A549 (cell line): ENCODE measurements around the gene SPSB4. TPM values are rescaled to one million over a fixed set of nuclear protein-coding genes. Genes with fewer than 3 reads are reported as not detected.

Experiments
- ATAC-seq, 2 experiments: fragments of 200-7000 bp in 1 of 2; fragments of >200 bp in 1 of 2; cut with Nextera tagmentation in 1 of 2; cut with Tn5 transposase in 1 of 2; 3 replicates each; pipeline versions ENCODE4 v1.8.0 to v1.9.1; 2018 to 2020; ENCODE audit warnings: mild to moderate bottlenecking in 1 of 2, moderate library complexity in 1 of 2
- CTCF ChIA-PET: fragments of 300-600 bp; sonication (Branson Sonifier 250); formaldehyde crosslinking; extraction: SDS; loops from one replicate; lab custom pipeline; 2021; ENCODE audit warnings: antibody characterized with exemption, inconsistent platforms; lab: Yijun Ruan, JAX
- POLR2A ChIA-PET: fragments of 350-600 bp; formaldehyde crosslinking; extraction: SDS; loops from one replicate; lab custom pipeline; 2021; ENCODE audit warnings: antibody characterized with exemption, inconsistent platforms; lab: Yijun Ruan, JAX
- DNase-seq, 2 experiments: peaks; one replicate each; pipeline versions ENCODE4 v3.0.0 to v3.0.0-alpha.2; 2011 to 2016; ENCODE audit warnings: low read depth in 1 of 2, low spot score in 1 of 2
- FAIRE-seq: peaks from 2 replicates; lab custom pipeline; 2011; peaks lifted over from hg19 to GRCh38; lab: Jason Lieb, UNC
- H3K27ac ChIP-seq, 2 experiments: fragments of >200 bp; sonication (Bioruptor Twin); formaldehyde crosslinking; 3 replicates each; pipeline ENCODE4 v1.5.1; 2016 to 2017
- H3K4me1 ChIP-seq: fragments of >200 bp; sonication (Bioruptor Twin); formaldehyde crosslinking; 3 replicates; pipeline ENCODE4 v1.6.1; 2016
- H3K4me2 ChIP-seq: fragments of >200 bp; sonication (Bioruptor Twin); formaldehyde crosslinking; 3 replicates; pipeline ENCODE4 v1.6.1; 2016
- H3K4me3 ChIP-seq: fragments of >200 bp; sonication (Bioruptor Twin); formaldehyde crosslinking; 3 replicates; pipeline ENCODE4 v1.5.1; 2016
- H3K9me3 ChIP-seq: fragments of >200 bp; sonication (Bioruptor Twin); formaldehyde crosslinking; 3 replicates; pipeline ENCODE4 v1.6.1; 2016
- BHLHE40 ChIP-seq: IDR thresholded peaks from 2 replicates; pipeline ENCODE4 v1.6.1; 2012; ENCODE audit warnings: low read depth, low read length, inconsistent platforms
- CBX8 ChIP-seq: fragments of 200-600 bp; sonication (generic); IDR thresholded peaks from 2 replicates; pipeline ENCODE4 v1.6.1; 2016
- HOXA7 ChIP-seq: fragments of 250-450 bp; sonication (Bioruptor Pico); IDR thresholded peaks from 2 replicates; pipeline ENCODE4 v1.5.0; 2020; ENCODE audit warnings: mild to moderate bottlenecking, moderate library complexity
- KDM5A ChIP-seq: fragments of 200-600 bp; sonication (generic); IDR thresholded peaks from 2 replicates; pipeline ENCODE4 v1.6.1; 2016; ENCODE audit warnings: antibody characterized with exemption, mild to moderate bottlenecking
- MYC ChIP-seq: IDR thresholded peaks from 2 replicates; pipeline ENCODE4 v1.6.1; 2012; ENCODE audit warnings: mild to moderate bottlenecking, inconsistent platforms, low read length, improper control_type of control experiment, borderline replicate concordance
- NR3C1 ChIP-seq: fragments of >200 bp; sonication (Bioruptor Twin); formaldehyde crosslinking; IDR thresholded peaks from 3 replicates; pipeline ENCODE4 v1.6.1; 2017
- RARB ChIP-seq: fragments of 250-450 bp; sonication (Bioruptor Pico); IDR thresholded peaks from 2 replicates; pipeline ENCODE4 v1.8.0; 2021; ENCODE audit warnings: mild to moderate bottlenecking, moderate library complexity
- RFX5 ChIP-seq: fragments of 450-650 bp; IDR thresholded peaks from 2 replicates; pipeline ENCODE4 v1.7.1; 2014; ENCODE audit warnings: antibody characterized with exemption, mild to moderate bottlenecking, moderate library complexity
- RNF2 ChIP-seq: fragments of 200-600 bp; sonication (generic); IDR thresholded peaks from 2 replicates; pipeline ENCODE4 v1.6.1; 2016; ENCODE audit warnings: low read depth, mild to moderate bottlenecking, antibody characterized with exemption, moderate library complexity, borderline replicate concordance
- SMC3 ChIP-seq: fragments of >200 bp; sonication (Bioruptor Twin); formaldehyde crosslinking; IDR thresholded peaks from 3 replicates; pipeline ENCODE4 v1.6.1; 2018; ENCODE audit warnings: inconsistent platforms
- SREBF2 ChIP-seq: fragments of 450-650 bp; IDR thresholded peaks from 2 replicates; pipeline ENCODE4 v1.6.1; 2014; ENCODE audit warnings: mild to moderate bottlenecking, moderate library complexity
- ZNF302 ChIP-seq: fragments of 250-450 bp; sonication (Bioruptor Pico); IDR thresholded peaks from 2 replicates; pipeline ENCODE4 v1.9.0; 2021; ENCODE audit warnings: inconsistent platforms, mild to moderate bottlenecking, moderate library complexity
- WGBS: methylation state at CpG from one replicate; pipeline ENCODE4 v1.1.6; 2017; ENCODE audit errors: missing lambda C conversion rate; 5-methylcytosine and 5-hydroxymethylcytosine counted together
- polyA plus RNA-seq, 4 experiments: library from polyadenylated mRNA; depleted of rRNA in 3 of 4; stranded (reverse); fragments of >200 nt; fragmentation: RNase III in 1 of 4; extraction: RNeasy Plus Mini Kit Qiagen cat#74134 plus additional on column Dnase treatment in 1 of 4; gene quantifications; 2 replicates in 3 of 4; 3 replicates in 1 of 4; pipeline ENCODE4 v1.2.3, GENCODE V29; 2011 to 2017
- TF ChIP-seq, protein P1 (sequence below): fragments of 150-350 bp; IDR thresholded peaks from 2 replicates; pipeline ENCODE4 v1.6.1; 2014; ENCODE audit warnings: low read depth, mild to moderate bottlenecking, low read length
- TF ChIP-seq, protein P2 (sequence below): IDR thresholded peaks from 2 replicates; pipeline ENCODE4 v1.6.1; 2012; ENCODE audit warnings: low read depth, borderline replicate concordance
- TF ChIP-seq, protein P3 (sequence below): fragments of >200 bp; sonication (Bioruptor Twin); formaldehyde crosslinking; IDR thresholded peaks from 2 replicates; pipeline ENCODE4 v1.6.1; 2016
- TF ChIP-seq, protein P4 (sequence below): IDR thresholded peaks from 2 replicates; pipeline ENCODE4 v1.6.1; 2012
- TF ChIP-seq, protein P5 (sequence below): fragments of >200 bp; sonication (Bioruptor Twin); formaldehyde crosslinking; IDR thresholded peaks from 3 replicates; pipeline ENCODE4 v1.5.1; 2016

SPSB4 gene
- polyA plus RNA-seq, 2 of the 4 experiments (the other 2 are of a cell fraction), result 0.03 to 0.04 TPM

DNA sequence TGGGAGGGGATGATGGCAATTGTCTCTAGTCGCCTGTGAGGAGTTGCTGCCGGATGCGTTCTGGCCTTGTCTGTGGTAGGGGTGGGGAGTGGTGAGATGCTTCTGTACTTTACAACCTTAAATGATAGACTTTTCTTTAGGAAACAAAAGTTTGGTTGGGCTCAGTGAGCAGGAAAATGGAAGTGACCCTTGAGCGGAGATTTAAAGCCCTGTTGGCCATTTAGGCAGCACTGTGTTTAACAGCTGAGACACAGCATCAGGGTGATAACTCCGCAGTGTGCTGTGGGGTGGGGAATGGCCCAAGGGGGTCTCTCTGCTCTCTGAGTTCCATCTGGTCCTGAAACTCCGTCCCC, 36.6 kb downstream of the SPSB4 start (continued):
- no peak for TF ChIP-seq KDM5A
- TF ChIP-seq, protein P1, sequence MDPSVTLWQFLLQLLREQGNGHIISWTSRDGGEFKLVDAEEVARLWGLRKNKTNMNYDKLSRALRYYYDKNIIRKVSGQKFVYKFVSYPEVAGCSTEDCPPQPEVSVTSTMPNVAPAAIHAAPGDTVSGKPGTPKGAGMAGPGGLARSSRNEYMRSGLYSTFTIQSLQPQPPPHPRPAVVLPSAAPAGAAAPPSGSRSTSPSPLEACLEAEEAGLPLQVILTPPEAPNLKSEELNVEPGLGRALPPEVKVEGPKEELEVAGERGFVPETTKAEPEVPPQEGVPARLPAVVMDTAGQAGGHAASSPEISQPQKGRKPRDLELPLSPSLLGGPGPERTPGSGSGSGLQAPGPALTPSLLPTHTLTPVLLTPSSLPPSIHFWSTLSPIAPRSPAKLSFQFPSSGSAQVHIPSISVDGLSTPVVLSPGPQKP, result no peak
- no peak for TF ChIP-seq BHLHE40

DNA sequence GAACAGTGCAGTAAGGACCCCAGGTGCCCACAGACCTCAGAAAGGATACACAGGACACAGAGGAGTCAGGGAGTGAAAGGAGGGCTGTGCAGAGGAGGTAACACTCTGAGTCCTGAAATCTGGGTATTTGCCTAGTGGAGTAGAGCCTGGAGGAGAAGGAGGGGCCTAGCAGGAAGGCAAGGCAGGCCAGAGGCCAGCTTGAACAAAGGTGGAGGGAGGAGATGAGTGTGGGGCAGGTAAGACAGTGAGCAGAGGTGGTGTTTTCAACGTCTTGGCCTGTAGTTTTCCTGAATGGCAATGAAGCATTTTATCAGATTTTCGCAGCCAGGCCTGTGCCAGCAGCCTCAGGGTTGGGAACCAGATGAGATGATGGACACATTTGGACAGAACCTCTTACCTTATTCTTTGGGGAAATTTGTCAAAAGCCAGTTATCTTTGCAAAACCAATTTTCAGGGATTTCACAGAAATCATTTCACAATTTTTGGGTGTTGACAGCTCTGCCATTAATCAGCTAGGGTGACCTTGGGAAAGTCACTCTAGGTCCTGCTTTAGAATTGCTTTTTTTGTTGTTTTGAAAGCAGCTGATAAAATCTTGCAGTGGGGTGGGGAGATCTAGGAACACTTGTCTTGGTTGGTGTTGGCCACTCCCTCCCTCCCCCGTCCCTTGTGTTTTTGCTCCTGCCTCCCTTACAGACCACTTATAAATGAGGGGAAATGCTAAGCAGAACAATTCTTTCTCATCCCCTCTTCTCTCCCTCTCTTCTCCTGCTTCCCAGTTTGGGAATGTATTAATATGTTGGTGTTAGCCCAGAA, 38.4 kb downstream of the SPSB4 start:
- Histone ChIP-seq H3K9me3 (no peaks in the 10 kb centered on the region), H3K4me1 (no peaks in the 10 kb centered on the region), H3K4me3 (no peak overlapping the region), H3K4me2 (no peak overlapping the region), H3K27ac (no peak overlapping the region)
- FAIRE-seq (no peak), ATAC-seq (no peak), DNase-seq (no peak)
- WGBS, result 28% methylated on average over 2 of the region's 3 CpGs
- POLR2A ChIA-PET, result no interaction called here
- no peak for TF ChIP-seq SREBF2
- TF ChIP-seq, protein P1, result no peak
- CTCF ChIA-PET, result no interaction called here

DNA sequence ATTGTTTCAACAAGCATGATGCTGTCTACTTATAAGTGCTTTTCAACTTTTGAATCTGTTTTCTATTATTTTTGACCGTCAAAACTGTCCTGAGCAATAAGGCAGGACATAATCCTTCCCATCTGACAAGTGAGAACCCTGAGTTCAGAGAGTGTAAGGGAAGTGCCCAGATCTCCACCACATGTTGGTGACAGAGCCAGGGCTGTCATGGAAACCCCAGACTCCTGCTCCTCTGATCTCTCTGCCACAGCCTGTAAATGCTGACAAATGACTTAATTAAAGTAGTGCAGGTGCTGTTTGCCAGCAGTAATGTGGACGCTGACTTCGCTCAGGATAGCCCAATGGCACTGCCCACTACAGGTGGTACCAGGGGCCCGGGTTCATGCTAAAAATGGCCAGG, 40.3 kb downstream of the SPSB4 start:
- Histone ChIP-seq H3K4me3 (no peak overlapping the region), H3K4me2 (no peak overlapping the region), H3K9me3 (no peaks in the 10 kb centered on the region), H3K27ac (no peak overlapping the region), H3K4me1 (no peaks in the 10 kb centered on the region)
- DNase-seq (no peak), ATAC-seq (no peak), FAIRE-seq (no peak)
- POLR2A ChIA-PET, result no interaction called here
- TF ChIP-seq NR3C1 (no peak), RFX5 (no peak), HOXA7 (CRISPR knock-in tag) (no peak), SMC3 (no peak), ZNF302 (CRISPR knock-in tag) (no peak), MYC (no peak)
- TF ChIP-seq, protein P2, sequence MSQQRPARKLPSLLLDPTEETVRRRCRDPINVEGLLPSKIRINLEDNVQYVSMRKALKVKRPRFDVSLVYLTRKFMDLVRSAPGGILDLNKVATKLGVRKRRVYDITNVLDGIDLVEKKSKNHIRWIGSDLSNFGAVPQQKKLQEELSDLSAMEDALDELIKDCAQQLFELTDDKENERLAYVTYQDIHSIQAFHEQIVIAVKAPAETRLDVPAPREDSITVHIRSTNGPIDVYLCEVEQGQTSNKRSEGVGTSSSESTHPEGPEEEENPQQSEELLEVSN, result no peak
- TF ChIP-seq, protein P3, sequence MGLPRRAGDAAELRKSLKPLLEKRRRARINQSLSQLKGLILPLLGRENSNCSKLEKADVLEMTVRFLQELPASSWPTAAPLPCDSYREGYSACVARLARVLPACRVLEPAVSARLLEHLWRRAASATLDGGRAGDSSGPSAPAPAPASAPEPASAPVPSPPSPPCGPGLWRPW, result no peak
- 61% methylated on average over 4 of the region's 4 CpGs for WGBS
- CTCF ChIA-PET, result interaction anchor here (0.7 kb wide), 1 partner anchor 140 kb away, joined by 3 read pairs; the partner anchor contains the start of gene PXYLP1

DNA sequence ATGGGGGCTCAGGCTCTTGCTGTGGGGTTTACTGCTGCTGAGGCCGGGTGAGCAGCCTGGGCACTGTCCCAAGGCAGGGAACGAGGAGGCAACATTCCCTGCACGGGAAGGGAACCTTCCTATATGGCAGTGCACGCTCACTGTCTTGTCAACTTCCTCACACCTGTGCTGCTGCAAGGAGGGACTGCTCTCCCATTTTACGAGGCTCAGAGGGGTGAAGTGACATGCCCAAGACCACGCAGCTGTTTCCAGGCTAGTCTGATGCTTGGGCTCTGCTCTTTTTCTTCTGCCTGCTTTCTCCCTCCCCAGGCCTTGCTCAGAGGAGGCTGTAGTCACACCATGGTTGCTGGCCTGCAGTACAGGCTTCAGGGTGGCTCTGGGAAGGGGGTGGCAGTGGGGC, 41.5 kb downstream of the SPSB4 start:
- TF ChIP-seq BHLHE40, result no peak
- no peak for TF ChIP-seq RARB (CRISPR knock-in tag)
- no peak for TF ChIP-seq RNF2
- TF ChIP-seq, protein P4, sequence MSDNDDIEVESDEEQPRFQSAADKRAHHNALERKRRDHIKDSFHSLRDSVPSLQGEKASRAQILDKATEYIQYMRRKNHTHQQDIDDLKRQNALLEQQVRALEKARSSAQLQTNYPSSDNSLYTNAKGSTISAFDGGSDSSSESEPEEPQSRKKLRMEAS, result no peak
- TF ChIP-seq, protein P5, sequence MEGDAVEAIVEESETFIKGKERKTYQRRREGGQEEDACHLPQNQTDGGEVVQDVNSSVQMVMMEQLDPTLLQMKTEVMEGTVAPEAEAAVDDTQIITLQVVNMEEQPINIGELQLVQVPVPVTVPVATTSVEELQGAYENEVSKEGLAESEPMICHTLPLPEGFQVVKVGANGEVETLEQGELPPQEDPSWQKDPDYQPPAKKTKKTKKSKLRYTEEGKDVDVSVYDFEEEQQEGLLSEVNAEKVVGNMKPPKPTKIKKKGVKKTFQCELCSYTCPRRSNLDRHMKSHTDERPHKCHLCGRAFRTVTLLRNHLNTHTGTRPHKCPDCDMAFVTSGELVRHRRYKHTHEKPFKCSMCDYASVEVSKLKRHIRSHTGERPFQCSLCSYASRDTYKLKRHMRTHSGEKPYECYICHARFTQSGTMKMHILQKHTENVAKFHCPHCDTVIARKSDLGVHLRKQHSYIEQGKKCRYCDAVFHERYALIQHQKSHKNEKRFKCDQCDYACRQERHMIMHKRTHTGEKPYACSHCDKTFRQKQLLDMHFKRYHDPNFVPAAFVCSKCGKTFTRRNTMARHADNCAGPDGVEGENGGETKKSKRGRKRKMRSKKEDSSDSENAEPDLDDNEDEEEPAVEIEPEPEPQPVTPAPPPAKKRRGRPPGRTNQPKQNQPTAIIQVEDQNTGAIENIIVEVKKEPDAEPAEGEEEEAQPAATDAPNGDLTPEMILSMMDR, result no peak
- no peak for TF ChIP-seq ZNF302 (CRISPR knock-in tag)
- no peak for TF ChIP-seq CBX8
- TF ChIP-seq, all 56 proteins: peak for 0
- Histone ChIP-seq H3K4me1 (no peaks in the 10 kb centered on the region), H3K4me3 (no peak overlapping the region), H3K4me2 (no peak overlapping the region), H3K27ac (no peak overlapping the region), H3K9me3 (no peaks in the 10 kb centered on the region)
- 20% methylated on average over 1 of the region's 6 CpGs for WGBS
- CTCF ChIA-PET, result interaction anchor here (1.3 kb wide), 1 partner anchor 11 kb away, joined by 4 read pairs; no protein-coding TSS in a partner anchor
- FAIRE-seq (no peak), DNase-seq (no peak), ATAC-seq (no peak)
- POLR2A ChIA-PET, result no interaction called here
